ENCODE measurements around the gene CHCT1. TPM values are rescaled to one million over a fixed set of nuclear protein-coding genes. Genes with fewer than 3 reads are reported as not detected.
"Not testable (repeated sequence)": the region's sequence is repeated elsewhere in the genome, so short reads cannot be mapped to it uniquely, and the experiment has no call there.

Gene CHCT1
- total RNA-seq, 1 experiment from 2014 or later, result not detected

GRCh38 chr17:60398227-60398959 lies 23.9 kb upstream of the CHCT1 start:
- DNase-seq (ENCODE audit: low read depth), result no peak

DNA sequence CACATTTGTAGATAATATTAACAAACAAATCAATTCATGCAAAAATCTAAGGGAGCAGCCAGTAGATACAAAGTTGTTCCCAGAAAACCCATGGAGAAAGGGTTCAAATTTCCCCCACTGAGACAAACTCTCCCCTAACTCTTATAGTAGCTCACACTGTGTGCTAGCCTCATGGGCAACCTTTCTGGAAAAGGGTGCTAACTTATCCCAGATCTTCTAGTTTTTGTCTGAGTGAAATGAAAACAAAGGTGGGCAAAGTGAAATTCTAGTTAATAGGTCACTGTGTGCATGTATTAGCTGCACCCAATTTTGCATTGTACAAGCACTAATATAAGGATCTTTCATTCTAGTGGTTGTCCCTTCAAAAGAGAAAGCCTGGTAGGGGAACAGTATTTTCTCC lies 20.5 kb upstream of the CHCT1 start:
- no peak for DNase-seq (ENCODE audit: low read depth)

GRCh38 chr17:60403523-60403810 lies 18.8 kb upstream of the CHCT1 start:
- DNase-seq (ENCODE audit: low read depth), result no peak

GRCh38 chr17:60403962-60404361 lies 18.3 kb upstream of the CHCT1 start:
- no peak for DNase-seq (ENCODE audit: low read depth)

GRCh38 chr17:60406887-60407286 lies 15.4 kb upstream of the CHCT1 start:
- no peak for DNase-seq (ENCODE audit: low read depth)

DNA sequence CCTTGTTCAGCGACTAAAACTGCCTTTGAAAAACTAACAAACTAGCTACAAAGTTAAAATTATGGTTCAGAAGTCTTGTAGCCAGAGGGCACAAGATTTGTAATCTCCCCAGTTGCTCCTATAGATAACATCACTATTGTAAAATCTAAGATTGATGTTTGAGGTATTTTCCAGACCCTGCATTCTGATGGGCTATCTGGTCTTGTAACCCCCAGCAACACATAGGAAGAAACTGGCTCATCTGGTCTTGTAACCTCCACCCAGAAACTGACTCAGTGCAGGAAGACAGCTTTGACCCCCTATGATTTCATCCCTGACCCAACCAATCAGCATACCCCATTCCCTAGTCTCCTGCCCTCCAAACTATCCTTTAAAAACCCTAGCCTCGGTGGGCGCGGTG lies 12.3 kb upstream of the CHCT1 start:
- DNase-seq (ENCODE audit: low read depth), result no peak

DNA sequence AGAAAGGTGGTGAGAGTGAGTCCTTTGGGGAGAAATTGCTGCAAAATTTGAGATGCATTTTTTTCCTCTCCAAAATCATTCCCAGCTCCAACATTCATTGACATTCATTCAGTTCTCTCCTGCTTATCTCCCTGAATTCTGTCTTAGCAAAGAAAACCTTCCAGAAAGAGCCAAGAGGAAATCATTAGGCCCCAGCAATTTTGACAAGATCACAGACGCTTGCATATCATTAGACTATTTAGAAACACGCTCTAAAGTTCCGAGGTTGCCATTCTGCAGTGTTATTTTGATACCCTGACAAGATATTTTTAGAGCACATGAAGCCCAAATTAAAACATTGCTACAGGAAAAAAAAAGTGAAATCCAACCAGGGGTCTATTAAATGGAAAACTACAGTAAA lies 9.6 kb upstream of the CHCT1 start:
- no peak for DNase-seq (ENCODE audit: low read depth)

DNA sequence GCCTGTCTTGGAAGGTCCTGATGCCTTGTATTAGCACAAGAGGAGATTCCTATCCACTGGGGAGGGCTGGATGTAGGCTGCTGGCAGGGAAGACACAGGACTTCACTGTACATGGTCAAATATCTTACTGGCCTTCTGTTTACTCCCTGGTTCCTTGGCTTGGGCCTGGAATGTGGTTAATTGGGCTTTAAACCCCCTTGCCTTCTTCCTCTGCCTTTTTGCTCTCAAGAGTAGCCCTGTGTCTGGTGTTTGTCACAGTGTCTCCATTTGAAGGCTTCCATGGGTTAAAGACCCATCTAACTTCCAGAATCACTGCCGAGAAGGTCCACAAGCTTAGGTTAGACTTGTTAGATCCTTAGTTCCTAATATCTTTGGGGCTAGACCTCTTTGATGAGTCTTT lies 7.1 kb upstream of the CHCT1 start:
- no peak for DNase-seq (ENCODE audit: low read depth)

DNA sequence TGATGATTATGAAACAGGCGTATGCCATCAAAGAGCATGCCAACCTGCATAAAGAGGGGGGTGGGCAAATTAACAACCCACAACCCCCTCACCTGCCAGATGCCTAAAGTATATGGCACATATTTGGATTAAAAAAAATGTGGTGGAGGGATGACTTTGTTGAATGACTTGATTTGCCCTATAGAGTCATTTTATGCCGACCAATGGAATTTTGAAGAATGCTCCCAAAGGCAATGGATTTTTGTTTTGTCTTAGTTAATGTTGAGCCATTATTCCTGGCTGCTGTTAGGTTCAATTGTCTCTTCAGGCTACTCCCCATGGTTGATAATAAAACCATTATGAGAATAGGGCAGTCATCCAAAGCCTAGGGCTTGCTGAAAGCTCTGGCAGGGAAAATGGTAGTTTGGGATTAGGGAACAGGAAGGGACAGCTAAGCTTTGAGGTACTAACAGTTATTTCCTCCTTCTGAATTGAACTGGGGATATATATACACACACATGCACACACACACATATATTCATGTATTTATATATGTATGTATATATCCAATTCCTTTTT lies 5.8 kb upstream of the CHCT1 start:
- DNase-seq (ENCODE audit: low read depth), result no peak

- not testable (repeated sequence) for DNase-seq (ENCODE audit: low read depth)
Observed at GRCh38 chr17:60419003-60419402, 3.3 kb upstream of the CHCT1 start.

DNA sequence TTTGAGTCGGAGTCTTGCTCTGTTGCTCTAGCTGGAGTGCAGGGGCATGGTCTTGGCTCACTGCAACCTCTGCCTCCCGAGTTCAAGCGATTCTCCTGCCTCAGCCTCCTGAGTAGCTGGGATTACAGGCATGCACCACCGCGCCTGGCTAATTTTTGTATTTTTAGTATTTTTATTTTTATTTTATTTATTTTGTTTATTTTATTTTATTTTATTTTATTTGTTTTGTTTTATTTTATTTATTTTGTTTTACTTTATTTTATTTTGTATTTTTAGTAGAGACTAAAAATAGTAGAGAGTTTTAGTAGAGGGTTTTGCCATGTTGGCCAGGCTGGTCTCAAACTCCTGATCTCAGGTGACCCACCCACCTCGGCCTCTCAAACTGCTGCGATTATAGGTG lies 2.4 kb upstream of the CHCT1 start:
- not testable (repeated sequence) for DNase-seq (ENCODE audit: low read depth)

GRCh38 chr17:60421273-60422161 lies 772 bp upstream of the CHCT1 start:
- DNase-seq (ENCODE audit: low read depth), result peak; percentile 54

DNA sequence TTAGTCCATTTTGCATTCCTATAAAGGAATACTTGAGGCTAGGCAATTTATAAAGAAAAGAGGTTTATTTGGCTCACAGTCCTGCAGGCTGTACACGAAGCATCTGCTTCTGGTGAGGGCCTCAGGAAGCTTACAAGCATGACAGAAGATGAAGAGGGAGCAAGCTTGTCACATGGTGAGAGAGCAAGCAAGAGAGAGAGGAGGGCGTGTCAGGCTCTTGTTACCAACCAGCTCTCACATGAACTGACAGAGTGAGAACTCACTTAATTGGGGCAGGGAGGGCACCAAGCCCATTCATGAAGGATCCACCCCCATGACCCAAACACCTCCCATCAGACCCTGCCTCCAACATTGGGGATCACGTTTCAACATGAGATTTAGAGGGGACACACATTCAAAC lies 1.6 kb downstream of the CHCT1 start:
- no peak for DNase-seq (ENCODE audit: low read depth)

GRCh38 chr17:60425626-60426025 lies 3.3 kb downstream of the CHCT1 start:
- no peak for DNase-seq (ENCODE audit: low read depth)

- no peak for DNase-seq (ENCODE audit: low read depth)
Observed at GRCh38 chr17:60426596-60426995, 4.3 kb downstream of the CHCT1 start.

GRCh38 chr17:60428491-60428890 lies 6.2 kb downstream of the CHCT1 start:
- DNase-seq (ENCODE audit: low read depth), result not testable (repeated sequence)

- not testable (repeated sequence) for DNase-seq (ENCODE audit: low read depth)
Observed at GRCh38 chr17:60430561-60430960, 8.3 kb downstream of the CHCT1 start.

DNA sequence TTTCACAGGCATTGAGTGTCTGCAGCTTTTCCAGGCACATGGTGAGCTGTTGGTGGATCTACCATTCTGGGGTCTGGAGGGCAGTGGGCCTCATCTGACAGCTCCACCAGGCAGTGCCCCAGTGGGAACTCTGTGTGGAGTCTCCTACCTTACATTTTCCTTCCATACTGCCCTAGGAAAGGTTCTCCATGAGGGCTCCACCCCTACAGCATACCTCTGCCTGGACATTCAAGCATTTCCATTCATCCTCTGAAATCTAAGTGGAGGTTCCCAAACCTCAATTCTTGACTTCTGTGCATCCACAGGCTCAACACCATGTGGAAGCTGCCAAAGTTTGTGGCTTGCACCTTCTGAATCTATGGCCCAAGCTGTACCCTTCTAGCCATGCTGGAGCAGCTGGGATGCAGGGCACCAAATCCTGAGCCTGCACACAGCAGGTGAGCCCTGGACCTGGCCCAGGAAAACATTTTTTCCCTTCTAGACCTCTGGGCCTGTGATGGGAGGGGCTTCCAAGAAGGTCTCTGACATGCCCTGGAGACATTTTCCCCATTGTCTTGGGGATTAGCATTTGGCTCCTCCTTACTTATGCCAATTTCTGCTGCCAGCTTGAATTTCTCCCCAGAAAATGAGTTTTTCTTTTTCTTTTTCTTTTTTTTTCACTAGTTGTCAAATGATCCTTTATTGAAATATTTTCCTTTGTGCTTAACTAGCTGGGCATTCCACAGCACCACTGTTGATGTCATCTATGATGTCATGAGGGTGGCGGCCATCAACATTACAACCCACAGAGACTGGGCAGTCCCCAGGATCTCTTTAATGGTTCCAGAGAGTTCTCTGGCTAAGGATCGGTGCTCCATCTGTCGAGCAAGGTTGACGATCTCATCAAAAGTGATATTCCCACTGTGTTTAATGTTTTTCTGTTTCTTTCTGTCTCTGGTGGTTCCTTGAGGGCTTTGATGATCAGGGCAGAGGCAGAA lies 11.0 kb downstream of the CHCT1 start:
- DNase-seq (ENCODE audit: low read depth), result not testable (repeated sequence)

- peak; percentile 83 for DNase-seq (ENCODE audit: low read depth)
Observed at GRCh38 chr17:60435244-60436167, 13.2 kb downstream of the CHCT1 start.

DNA sequence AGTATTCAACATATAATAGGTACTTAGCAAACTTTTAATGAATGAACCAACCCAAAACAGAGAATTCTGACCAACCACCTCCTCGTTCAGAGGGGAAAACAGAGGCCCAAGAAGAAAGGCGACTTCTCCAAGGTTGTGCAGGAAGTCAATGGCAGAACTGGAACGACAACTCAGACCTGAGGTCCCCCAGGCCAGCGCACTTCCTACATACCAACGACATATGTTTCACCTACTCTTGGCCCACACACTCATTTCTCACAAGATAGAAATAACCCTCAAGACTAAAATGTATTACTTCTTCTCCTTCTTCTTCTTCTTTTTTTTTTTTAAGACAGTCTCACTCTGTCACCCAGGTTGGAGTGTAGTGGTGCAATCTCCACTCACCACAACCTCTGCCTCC lies 14.4 kb downstream of the CHCT1 start:
- no peak for DNase-seq (ENCODE audit: low read depth)

DNA sequence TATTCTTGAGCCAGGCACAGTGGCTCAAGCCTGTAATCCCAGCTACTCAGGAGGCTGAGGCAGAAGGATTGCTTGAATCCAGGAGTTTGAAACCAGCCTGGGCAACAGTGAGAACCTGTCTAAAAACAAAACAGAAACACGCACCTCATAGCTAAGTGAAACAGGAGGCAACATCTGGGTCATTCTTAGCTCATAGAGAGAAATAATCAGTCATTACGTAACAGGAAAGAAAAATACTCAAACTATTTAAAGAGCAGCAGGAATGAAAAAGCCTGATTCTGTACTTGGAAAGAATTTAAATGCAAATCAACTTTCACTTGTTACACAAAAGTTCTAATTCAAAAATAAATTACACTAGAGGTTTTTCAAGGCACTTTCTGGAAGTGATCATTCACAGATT lies 17.2 kb downstream of the CHCT1 start:
- no peak for DNase-seq (ENCODE audit: low read depth)

Measured in RPMI7951 (cell line).